ENCODE results near the gene PLK2. TPM values are rescaled to one million over a fixed set of nuclear protein-coding genes. Genes with fewer than 3 reads are reported as not detected.

The PLK2 gene
- total and polyA plus RNA-seq, 2 of the 4 experiments (the other 2 are of a cell fraction): 129 to 337 TPM

- H3K9me1 ChIP-seq (ENCODE audit: insufficient read depth, low read length): no peaks in the 10 kb centered on the region
- no peak overlapping the region for H2BK5ac ChIP-seq (ENCODE audit: low read depth, low read length, poor library complexity, severe bottlenecking)
- H3K27ac ChIP-seq (ENCODE audit: insufficient read depth, low read length): no peak overlapping the region
- WGBS, 2 experiments (ENCODE audit: extremely low coverage in 2 of 2, insufficient read length in 1 of 2): 77% methylated on average over 1 of the region's 1 CpG; no CpG with 5 or more reads in 1 of the 2 experiments
- intact Hi-C loops (cut with micrococcal nuclease): no loop called here
- no peak overlapping the region for H3K9ac ChIP-seq (ENCODE audit: low read depth, low read length)
- H4K91ac ChIP-seq (ENCODE audit: insufficient read depth, low read depth, low read length): no peak overlapping the region
- no peaks in the 10 kb centered on the region for H3K36me3 ChIP-seq (ENCODE audit: control insufficient read depth, insufficient read depth, low read length)
- ATAC-seq (ENCODE audit: low read depth) (no peak), DNase-seq (no peak)
- H3K4me3 ChIP-seq (ENCODE audit: insufficient read depth, low read depth, low read length): no peak overlapping the region
- H2BK120ac ChIP-seq (ENCODE audit: low read depth, low read length): no peak overlapping the region
- CTCF ChIA-PET: no interaction called here
- H2AK5ac ChIP-seq (ENCODE audit: low read depth, low read length): no peak overlapping the region
- H3K23ac ChIP-seq (ENCODE audit: low read depth, low read length): no peak overlapping the region
- no peak overlapping the region for H3K4ac ChIP-seq (ENCODE audit: low read depth, low read length)
- H3K27me3 ChIP-seq (ENCODE audit: control insufficient read depth, insufficient read depth, low read length): peaks cover 18% of the 10 kb centered on the region
- no peak overlapping the region for H3K4me2 ChIP-seq (ENCODE audit: low read depth, low read length)
- no peak overlapping the region for H4K8ac ChIP-seq (ENCODE audit: low read depth in 2 of 2, low read length in 2 of 2)
- H4K20me1 ChIP-seq (ENCODE audit: insufficient read depth, low read length): no peaks in the 10 kb centered on the region
- H4K5ac ChIP-seq (ENCODE audit: low read depth, low read length): no peak overlapping the region
- POLR2A ChIA-PET (ENCODE audit: unreplicated experiment): no interaction called here
- no peaks in the 10 kb centered on the region for H3K9me3 ChIP-seq (ENCODE audit: control insufficient read depth, insufficient read depth, low read length)
- TF ChIP-seq RAD21 (IDR thresholded peaks at IDR 0.05; ENCODE audit: low read length): no peak
- no peak for TF ChIP-seq NFE2L2 (IDR thresholded peaks at IDR 0.05; ENCODE audit: low read depth, low read length)
- TF ChIP-seq FOS (IDR thresholded peaks at IDR 0.05; ENCODE audit: low read depth, low read length): no peak
- TF ChIP-seq CHD1 (IDR thresholded peaks at IDR 0.05; ENCODE audit: low read depth, low read length): no peak
- no peak for TF ChIP-seq MXI1 (IDR thresholded peaks at IDR 0.05; ENCODE audit: borderline replicate concordance, low read depth, low read length)
- no peak for TF ChIP-seq RFX5 (IDR thresholded peaks at IDR 0.05; ENCODE audit: low read depth, low read length)
- no peak for TF ChIP-seq ELK1 (IDR thresholded peaks at IDR 0.05; ENCODE audit: borderline replicate concordance, low read depth, low read length)
- dilution Hi-C loops (cut with HindIII; ENCODE audit: low sequenced_read_pairs, unreplicated experiment): no loop called here
- no peak overlapping the region for H2AK9ac ChIP-seq (replicated peaks; ENCODE audit: low read depth, low read length, poor library complexity)
- H2AFZ ChIP-seq (replicated peaks; ENCODE audit: low read length, poor library complexity): peak overlapping the region; percentile 44
- no peak overlapping the region for H3K18ac ChIP-seq (ENCODE audit: low read depth, low read length)
- BruUV-seq (replicated peaks): no TSS peak
- no peak overlapping the region for H3K56ac ChIP-seq (ENCODE audit: extremely low read depth, insufficient read depth, low read length)
- H3K4me1 ChIP-seq (ENCODE audit: control insufficient read depth, insufficient read depth, low read length): no peaks in the 10 kb centered on the region
- H3K14ac ChIP-seq (replicated peaks; ENCODE audit: low read depth, low read length): no peak overlapping the region
- H3K79me1 ChIP-seq (ENCODE audit: low read depth in 1 of 2, low read length in 2 of 2): no peaks in the 10 kb centered on the region
- H2BK15ac ChIP-seq (ENCODE audit: low read depth, low read length): no peak overlapping the region
- in situ Hi-C loops (cut with MboI; ENCODE audit: low sequenced_read_pairs): loop anchor here (25.0 kb wide), 1 partner anchor 680 kb away; no protein-coding TSS in a partner anchor
- H2BK20ac ChIP-seq (ENCODE audit: low read depth, low read length): no peak overlapping the region
These were observed 22.6 kb upstream of the PLK2 start for GRCh38 chr5:58482536-58482935.

Data from IMR-90 (cell line).